Measurements from ENCODE around the gene SEC11C. TPM values are rescaled to one million over a fixed set of nuclear protein-coding genes. Genes with fewer than 3 reads are reported as not detected.

The SEC11C gene
- total RNA-seq, 1 donor from 2014 or later, result 54.3 TPM

DNA sequence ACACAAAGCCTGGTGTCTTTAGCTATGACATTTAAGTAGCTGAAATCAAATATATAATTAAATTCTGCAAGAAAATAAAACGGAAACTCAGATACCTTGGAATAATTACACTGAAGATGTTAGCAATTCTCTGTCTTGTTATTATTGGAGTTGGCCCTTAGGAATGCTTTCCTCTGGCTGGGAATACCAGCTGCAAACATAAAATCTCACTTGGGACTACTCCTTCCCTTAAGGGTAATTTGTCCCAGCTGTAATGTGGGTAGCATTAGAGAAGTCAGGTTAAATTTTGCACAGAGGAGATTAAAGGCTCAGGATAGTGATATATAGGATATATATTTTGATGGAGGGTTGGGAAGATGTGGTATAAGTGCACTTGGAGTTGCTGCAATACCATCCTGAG is 43.0 kb downstream of the SEC11C start:
- no peak overlapping the region for H3K4me3 Mint-ChIP-seq
- H3K27me3 Mint-ChIP-seq (ENCODE audit: low read depth), result peaks cover 3% of the 10 kb centered on the region
- H3K36me3 Mint-ChIP-seq (ENCODE audit: low read depth), result no peaks in the 10 kb centered on the region
- no peak for DNase-seq (ENCODE audit: low read depth, low spot score)
- no peak overlapping the region for H3K27ac Mint-ChIP-seq (ENCODE audit: unreplicated experiment)
- no peaks in the 10 kb centered on the region for H3K4me1 Mint-ChIP-seq
- H3K9me3 Mint-ChIP-seq, result no peaks in the 10 kb centered on the region
- TF ChIP-seq, protein P1, sequence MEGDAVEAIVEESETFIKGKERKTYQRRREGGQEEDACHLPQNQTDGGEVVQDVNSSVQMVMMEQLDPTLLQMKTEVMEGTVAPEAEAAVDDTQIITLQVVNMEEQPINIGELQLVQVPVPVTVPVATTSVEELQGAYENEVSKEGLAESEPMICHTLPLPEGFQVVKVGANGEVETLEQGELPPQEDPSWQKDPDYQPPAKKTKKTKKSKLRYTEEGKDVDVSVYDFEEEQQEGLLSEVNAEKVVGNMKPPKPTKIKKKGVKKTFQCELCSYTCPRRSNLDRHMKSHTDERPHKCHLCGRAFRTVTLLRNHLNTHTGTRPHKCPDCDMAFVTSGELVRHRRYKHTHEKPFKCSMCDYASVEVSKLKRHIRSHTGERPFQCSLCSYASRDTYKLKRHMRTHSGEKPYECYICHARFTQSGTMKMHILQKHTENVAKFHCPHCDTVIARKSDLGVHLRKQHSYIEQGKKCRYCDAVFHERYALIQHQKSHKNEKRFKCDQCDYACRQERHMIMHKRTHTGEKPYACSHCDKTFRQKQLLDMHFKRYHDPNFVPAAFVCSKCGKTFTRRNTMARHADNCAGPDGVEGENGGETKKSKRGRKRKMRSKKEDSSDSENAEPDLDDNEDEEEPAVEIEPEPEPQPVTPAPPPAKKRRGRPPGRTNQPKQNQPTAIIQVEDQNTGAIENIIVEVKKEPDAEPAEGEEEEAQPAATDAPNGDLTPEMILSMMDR (conservative IDR thresholded peaks at IDR 0.05), result no peak

GRCh38 chr18:59189008-59189407 is 49.3 kb downstream of the SEC11C start:
- Mint-ChIP-seq H3K27ac (ENCODE audit: unreplicated experiment) (no peak overlapping the region), H3K9me3 (no peaks in the 10 kb centered on the region), H3K27me3 (ENCODE audit: low read depth) (no peaks in the 10 kb centered on the region), H3K36me3 (ENCODE audit: low read depth) (no peaks in the 10 kb centered on the region), H3K4me1 (no peaks in the 10 kb centered on the region), H3K4me3 (no peak overlapping the region)
- no peak for DNase-seq (ENCODE audit: low read depth, low spot score)
- TF ChIP-seq, protein P1 (conservative IDR thresholded peaks at IDR 0.05), result no peak

- H3K27me3 Mint-ChIP-seq (ENCODE audit: low read depth), result no peaks in the 10 kb centered on the region
- no peak overlapping the region for H3K27ac Mint-ChIP-seq (ENCODE audit: unreplicated experiment)
- no peaks in the 10 kb centered on the region for H3K9me3 Mint-ChIP-seq
- DNase-seq (ENCODE audit: low read depth, low spot score), result no peak
- H3K4me3 Mint-ChIP-seq, result no peak overlapping the region
- H3K4me1 Mint-ChIP-seq, result no peaks in the 10 kb centered on the region
- TF ChIP-seq, protein P1 (conservative IDR thresholded peaks at IDR 0.05), result no peak
- no peaks in the 10 kb centered on the region for H3K36me3 Mint-ChIP-seq (ENCODE audit: low read depth)
Observed at GRCh38 chr18:59189746-59190145, 50.1 kb downstream of the SEC11C start.

- no peaks in the 10 kb centered on the region for H3K4me1 Mint-ChIP-seq
- no peak overlapping the region for H3K27ac Mint-ChIP-seq (ENCODE audit: unreplicated experiment)
- peaks cover 35% of the 10 kb centered on the region for H3K27me3 Mint-ChIP-seq (ENCODE audit: low read depth)
- TF ChIP-seq, protein P1 (conservative IDR thresholded peaks at IDR 0.05), result no peak
- H3K4me3 Mint-ChIP-seq, result no peak overlapping the region
- DNase-seq (ENCODE audit: low read depth, low spot score), result no peak
- no peaks in the 10 kb centered on the region for H3K9me3 Mint-ChIP-seq
- no peaks in the 10 kb centered on the region for H3K36me3 Mint-ChIP-seq (ENCODE audit: low read depth)
Observed at GRCh38 chr18:59196161-59196725, 56.6 kb downstream of the SEC11C start.

DNA sequence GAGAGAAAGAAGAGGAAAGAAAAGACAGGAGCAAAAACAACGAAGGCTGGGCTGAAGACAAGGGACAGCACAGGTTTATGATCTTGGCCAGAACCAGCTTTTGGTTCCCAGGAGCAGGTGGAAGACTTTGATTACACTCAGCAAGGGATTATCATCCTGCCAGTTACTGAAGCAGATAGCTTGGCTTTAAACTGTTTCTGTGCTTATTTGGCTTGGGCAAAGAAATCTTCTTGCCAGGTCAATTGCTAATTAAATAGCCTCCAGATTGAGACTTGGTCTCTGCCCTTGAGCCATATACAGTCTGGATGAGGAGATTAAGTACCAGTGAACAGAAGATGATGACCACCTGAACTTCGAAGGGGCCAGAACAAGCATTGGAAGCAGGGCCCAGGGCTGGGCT is 58.0 kb downstream of the SEC11C start:
- H3K27me3 Mint-ChIP-seq (ENCODE audit: low read depth), result peaks cover 35% of the 10 kb centered on the region
- H3K4me3 Mint-ChIP-seq, result no peak overlapping the region
- no peak overlapping the region for H3K27ac Mint-ChIP-seq (ENCODE audit: unreplicated experiment)
- DNase-seq (ENCODE audit: low read depth, low spot score), result no peak
- H3K36me3 Mint-ChIP-seq (ENCODE audit: low read depth), result no peaks in the 10 kb centered on the region
- TF ChIP-seq, protein P1 (conservative IDR thresholded peaks at IDR 0.05), result no peak
- no peaks in the 10 kb centered on the region for H3K4me1 Mint-ChIP-seq
- H3K9me3 Mint-ChIP-seq, result no peaks in the 10 kb centered on the region
